ENCODE results near the gene AUH.

The AUH gene

GRCh38 chr9:91164724-91165520 lies 196.8 kb downstream of the AUH start:
- DNase-seq (ENCODE audit: low read depth): peak; percentile 95
